NCI-H82 treated with DMSO at 0.1 percent for 48 hours (cell line): ENCODE results near the gene MAP3K5.

Experiments
- DNase-seq: peaks from one replicate; lab custom pipeline; 2025; ENCODE audit not compliant: unreplicated experiment; lab: John Stamatoyannopoulos, UW

The MAP3K5 gene

GRCh38 chr6:136751991-136752390, 40.3 kb downstream of the MAP3K5 start:
- no peak for DNase-seq

DNA sequence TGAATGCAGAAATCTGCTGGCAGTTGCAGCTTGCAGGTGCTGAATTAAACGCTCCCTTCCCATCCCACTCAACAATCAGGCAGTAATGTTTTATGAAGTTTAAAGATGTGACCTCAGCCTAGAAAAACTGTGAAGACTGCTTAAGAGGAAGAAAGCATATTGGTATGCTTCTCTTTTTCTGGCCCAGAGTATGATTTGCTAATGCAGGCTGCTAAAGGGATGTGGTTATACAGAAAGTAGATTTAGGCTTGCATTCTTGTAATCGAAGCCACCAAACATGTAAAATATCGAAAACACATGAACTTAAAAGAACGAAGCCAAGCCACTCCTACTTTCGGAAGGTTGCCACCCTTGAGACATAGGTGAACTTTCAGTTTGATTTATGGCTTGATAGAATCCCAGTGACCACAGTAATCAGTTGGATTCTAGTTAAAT, 40.7 kb downstream of the MAP3K5 start:
- DNase-seq, result no peak

DNA sequence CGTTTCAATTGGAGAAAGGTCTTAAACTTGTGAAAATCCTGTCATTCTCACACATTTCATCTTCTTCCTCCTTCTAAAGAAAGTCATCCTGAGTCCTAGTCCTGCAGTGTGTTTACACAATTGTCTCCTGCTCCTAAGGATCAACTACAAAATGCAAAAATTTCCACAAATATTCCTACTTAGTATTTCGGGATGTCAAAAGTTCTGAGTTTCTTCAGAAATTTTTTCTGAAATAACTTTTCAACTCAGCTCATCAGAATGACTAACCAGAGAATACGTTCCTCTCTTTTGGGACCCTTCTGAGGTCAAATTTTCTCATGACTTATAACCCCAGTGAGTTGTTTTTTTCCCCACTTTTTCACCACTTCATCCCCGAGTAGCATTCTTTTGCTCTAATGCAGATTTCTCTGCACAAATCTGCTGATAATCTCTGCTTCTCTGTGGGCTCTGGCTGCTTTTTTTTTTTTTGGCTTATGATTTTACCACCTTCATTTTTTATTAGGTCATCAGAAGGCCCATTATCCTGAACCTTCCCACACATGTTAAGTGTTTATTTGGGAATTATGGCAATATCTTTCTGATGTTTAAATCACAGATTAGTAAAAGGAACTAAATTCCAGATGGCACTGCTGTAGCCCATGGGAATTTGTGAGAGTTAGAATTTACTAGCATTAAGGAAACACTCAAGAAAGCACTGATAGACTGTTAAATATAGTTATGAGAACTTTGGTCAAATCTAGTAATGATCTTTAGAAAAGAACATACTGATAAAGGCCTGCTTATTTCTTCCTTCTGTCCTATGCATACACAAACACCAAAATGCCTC, 41.4 kb downstream of the MAP3K5 start:
- no peak for DNase-seq

GRCh38 chr6:136749359-136749997, 42.8 kb downstream of the MAP3K5 start:
- no peak for DNase-seq

- no peak for DNase-seq
Measured at GRCh38 chr6:136747507-136747906, 44.8 kb downstream of the MAP3K5 start.

GRCh38 chr6:136745300-136745699, 47.0 kb downstream of the MAP3K5 start:
- no peak for DNase-seq

- no peak for DNase-seq
Measured at GRCh38 chr6:136744889-136745288, 47.4 kb downstream of the MAP3K5 start.

DNA sequence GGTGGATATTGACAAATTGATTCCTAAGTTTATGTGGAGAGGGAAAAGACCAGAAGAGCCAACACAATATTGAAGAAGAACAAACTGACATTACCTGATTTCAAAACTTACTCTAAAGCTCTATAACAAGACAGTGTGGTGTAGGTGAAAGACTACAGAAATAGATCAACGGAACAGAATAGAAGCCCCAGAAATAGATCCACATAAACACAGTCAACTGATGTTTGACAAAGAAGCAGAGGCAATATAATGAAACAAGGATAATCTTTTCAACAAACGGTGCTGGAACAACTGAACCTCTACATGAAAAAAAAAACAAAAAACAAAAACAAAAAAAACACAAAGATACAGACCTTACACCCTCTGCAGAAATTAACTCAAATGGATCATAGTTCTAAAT, 50.2 kb downstream of the MAP3K5 start:
- no peak for DNase-seq

DNA sequence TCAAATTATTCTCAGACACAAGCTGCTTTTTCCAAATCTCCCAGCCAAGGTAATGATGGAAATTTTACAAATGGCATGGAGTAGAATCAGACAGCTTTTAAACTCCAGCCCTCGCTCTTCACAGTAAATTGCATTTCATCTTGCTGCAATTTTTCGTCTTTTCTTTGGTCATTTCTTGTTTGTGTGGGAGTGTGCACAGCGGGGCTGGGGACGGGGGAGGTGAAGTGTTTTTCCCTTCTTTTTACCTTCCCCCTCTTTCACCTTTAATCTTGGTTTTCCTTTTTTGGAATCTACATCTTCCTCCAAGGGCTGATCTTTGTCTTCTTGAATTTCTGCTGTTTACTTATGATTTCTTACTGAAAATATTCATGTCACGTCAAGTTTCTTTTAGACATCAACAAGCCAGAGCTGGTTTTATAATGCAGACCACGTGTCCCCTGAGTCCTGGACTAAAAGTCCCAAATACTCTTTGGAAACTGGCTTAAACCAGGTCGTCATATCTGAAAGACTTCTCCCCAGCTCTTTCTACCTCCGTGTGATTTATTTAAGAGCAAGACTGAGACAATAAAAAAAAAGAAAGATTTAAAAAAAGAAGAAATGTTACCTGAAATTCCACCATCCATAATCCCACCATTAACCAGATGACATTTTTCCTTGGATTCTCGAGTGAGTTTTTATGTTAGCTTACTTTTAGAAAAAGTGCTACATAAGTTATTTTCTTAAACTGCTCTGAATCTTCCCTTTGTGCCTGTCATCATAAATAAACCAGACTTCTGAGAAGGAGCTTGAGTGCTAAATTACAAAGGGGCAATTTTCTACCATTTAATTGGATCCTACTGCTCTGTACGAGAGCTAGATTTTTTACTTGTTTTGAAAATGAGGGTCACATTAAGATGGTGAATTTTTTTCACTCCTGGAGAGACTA, 52.0 kb downstream of the MAP3K5 start:
- no peak for DNase-seq

- DNase-seq, result no peak
Measured at GRCh38 chr6:136739501-136739900, 52.8 kb downstream of the MAP3K5 start.

- no peak for DNase-seq
Measured at GRCh38 chr6:136739071-136739470, 53.2 kb downstream of the MAP3K5 start.

GRCh38 chr6:136738692-136739057, 53.6 kb downstream of the MAP3K5 start:
- DNase-seq, result no peak

DNA sequence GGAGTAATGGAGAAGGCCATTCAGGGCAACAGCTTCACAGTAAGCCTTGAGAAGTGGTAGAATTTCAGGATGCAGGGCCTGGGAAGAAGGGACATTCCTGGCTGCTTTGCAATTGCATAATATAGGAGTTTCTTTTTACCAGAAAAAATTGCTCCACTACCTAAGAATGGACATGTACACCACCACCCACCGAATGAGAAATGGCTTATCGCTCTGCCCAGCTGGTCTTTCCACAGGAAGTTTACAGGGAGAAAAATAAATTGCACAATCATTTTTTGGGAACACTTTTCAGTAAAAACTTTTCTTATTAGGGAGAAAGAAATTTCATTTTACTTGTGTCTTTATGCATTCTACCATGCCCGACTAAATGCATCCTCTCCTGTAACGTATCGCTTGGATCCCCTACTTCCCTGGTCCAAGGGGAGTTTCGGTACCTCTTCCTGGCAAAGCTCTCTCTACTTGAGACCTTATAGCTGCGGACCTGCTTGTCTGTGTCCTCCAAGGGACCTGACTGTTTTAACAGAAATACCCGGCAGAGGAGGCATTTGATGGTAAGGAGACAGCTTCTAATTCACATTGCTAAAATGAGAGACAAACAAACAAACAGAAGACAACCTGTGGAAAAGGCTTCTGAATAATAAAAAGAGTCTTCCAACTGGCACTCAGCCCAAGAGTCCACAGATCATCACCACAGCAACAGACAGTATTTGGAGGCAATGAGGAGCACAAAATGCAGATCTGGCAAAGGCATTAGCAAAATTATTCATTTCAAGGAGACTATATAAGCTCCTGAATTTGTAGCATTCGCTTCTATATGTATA, 54.2 kb downstream of the MAP3K5 start:
- no peak for DNase-seq

DNA sequence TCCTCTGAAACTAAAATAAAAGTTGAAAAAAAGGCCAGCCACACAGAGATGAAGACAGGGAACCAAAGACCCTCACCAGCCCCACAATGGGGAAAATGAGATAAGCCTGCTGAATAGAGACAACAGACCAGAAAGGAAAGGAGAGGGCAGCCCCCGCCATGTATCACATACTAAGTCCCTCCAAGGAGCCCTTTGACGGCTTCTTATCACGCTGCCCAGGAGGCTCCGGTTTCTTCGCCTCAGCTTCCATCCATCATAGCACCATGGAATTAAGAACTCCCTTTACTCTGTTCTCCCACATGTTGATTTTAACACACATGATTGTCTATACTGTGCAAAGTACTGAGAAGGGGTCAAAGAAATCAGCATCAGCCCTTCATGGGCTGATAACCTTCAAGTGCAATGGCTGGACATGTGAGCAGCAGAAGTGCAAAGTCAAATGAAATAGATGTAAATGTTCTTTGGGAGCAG, 54.9 kb downstream of the MAP3K5 start:
- no peak for DNase-seq

GRCh38 chr6:136736281-136736960, 55.9 kb downstream of the MAP3K5 start:
- DNase-seq, result no peak

DNA sequence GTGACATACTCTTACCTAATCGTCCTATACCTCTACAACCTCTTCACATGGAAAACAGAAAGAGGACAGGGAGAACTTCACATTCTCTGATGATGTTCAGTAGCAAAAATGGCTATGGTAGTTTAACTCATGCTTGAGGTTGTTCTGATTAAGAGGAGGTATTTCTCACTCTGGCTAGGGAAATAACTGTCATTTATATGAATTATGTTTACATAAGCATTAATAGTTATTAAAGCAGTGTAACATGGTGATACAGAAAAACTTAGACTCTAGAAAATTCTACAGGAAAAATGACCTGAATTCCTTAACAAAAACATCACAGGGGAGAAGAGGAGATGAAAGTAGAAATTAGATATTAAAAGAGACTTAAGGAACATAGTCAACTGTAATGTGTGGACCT, 57.3 kb downstream of the MAP3K5 start:
- no peak for DNase-seq

DNA sequence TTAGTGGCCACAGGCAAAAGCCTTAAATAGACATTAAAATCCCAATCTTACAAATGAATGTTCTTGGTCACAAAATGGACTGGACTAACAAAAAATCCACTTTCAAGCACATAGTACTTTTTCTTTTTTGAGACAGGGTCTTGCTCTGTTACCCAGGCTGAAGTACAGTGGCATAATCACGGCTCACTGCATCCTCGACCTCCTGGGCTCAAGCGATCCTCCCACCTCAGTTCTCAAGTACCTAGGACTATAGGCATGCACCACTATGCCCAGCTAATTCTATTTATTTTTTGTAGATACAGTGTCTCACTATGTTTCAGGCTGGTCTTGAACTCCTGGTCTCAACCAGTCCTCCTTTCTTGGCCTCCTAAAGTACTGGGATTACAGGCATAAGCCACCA, 59.4 kb downstream of the MAP3K5 start:
- no peak for DNase-seq

DNA sequence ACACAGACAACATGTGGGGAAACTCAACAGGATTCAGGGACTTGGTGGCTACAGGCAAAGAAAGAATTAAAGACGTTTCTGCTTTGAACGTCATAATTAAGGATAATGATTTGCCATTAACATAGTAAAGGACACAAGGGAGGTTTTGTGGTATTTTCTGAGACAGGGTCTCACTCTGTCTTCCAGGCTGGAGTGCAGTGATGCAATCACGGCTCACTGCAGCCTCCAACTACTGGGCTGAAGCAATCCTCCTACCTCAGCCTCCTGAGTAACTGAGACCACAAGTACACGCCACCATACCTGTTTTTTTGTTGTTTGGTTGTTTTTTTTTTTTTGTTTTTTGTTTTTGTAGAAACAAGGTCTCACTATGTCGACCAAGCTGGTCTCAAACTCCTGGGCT, 62.4 kb downstream of the MAP3K5 start:
- DNase-seq, result no peak

- DNase-seq, result no peak
Measured at GRCh38 chr6:136728976-136729515, 63.2 kb downstream of the MAP3K5 start.
